GM18517 (cell line): Measurements from ENCODE around the gene CRIP2.

Experiments
- ATAC-seq: cut with Tn5 transposase; IDR thresholded peaks from one replicate; pipeline ENCODE4 v1.9.1; 2021; ENCODE audit warnings: mild to moderate bottlenecking, moderate library complexity; ENCODE audit not compliant: unreplicated experiment

CRIP2 gene

DNA sequence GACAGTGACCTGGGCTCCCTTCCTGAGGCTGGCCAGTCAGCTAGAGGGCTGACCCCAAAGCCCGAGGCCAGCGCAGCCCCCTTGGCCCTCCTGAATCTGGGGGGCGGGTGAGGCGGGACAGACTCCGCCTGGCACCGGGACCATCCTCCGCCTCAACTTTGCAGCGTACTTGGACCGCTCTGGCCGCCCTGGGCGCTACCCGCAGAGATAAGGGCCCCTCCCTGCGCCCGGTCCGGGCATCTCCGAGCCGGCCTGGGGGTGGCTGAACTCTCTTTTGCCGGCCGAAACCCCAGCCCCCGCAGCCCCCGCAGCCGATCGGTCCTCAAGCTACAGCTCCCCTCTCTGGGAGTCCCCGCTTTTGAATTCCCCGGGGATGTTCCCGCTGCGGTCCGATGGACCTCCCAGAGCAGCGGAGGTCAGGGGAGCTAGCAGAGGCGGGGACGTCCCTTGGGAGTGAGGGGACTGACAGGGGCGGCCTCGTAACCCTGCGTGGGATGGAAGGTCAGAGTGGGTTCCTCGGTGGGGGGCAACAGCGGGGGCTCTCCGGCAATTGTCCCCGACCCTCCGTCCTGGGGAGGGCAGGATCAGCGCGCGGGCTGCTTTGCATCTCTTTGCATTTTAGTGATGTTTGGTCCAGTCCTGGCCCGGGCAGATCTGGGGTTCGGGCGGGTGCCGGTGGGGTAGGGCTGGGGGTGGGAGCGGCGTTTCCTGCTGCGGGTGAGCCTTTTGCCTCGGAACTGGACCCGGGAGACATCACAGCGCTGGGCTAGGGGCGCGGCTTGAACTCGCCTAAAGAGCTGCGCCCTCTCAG lies 11.7 kb downstream of the CRIP2 start, which contains the start of gene CRIP1:
Gene CRIP1, plus strand, starts transcription at position 724 of the 811 bp plus-strand sequence. CDS start 374 bp downstream, outside the sequence.
- ATAC-seq: no peak

DNA sequence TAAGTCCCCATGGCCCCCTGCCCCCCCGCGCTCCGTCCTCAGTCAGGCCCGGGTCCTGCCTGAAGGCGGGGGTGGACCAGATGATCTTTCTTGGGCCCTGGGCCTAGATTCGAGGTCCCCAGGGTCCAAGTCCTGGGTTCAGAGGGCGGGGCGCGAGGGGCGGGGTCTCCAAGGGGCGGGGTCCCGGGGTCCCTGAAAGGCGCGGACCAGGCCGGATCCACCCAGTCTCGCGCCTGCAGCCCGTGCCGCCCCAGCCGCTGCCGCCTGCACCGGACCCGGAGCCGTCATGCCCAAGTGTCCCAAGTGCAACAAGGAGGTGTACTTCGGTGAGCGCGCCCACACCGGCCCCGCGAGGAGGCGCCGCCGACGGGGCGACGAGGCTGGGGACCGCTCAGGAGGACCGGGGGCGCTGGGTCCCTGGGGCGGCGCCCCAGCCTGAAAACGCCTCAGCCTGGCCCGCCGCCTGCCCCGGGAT lies 12.4 kb downstream of the CRIP2 start:
- ATAC-seq: no peak

DNA sequence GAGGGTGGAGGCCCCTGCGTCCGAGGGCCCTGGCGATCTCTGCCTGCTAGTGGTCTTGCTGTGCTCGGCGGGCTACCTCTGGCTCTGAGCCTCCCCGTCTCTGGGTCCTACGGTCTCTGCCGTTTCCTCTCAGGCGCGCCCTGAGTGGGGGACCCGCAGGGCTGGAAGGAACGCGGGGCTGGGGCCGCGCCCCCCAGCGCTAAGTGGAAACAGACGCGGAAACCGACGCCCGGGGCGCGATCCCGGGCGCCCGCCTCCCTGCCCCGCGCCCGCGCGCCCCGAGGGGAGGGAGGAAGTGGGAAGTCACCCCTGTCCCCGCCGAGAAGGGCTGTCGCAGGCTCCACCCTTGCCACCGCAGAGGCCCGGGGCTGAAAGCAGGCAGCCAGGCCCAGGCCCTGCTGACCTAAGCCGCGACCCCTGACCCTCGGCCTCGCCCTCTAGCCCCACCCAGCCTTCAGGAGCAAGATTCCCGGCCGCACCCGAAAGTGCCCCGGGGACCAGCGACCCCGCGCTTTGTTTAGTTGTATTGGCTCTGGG lies 12.9 kb downstream of the CRIP2 start:
- ATAC-seq: no peak

DNA sequence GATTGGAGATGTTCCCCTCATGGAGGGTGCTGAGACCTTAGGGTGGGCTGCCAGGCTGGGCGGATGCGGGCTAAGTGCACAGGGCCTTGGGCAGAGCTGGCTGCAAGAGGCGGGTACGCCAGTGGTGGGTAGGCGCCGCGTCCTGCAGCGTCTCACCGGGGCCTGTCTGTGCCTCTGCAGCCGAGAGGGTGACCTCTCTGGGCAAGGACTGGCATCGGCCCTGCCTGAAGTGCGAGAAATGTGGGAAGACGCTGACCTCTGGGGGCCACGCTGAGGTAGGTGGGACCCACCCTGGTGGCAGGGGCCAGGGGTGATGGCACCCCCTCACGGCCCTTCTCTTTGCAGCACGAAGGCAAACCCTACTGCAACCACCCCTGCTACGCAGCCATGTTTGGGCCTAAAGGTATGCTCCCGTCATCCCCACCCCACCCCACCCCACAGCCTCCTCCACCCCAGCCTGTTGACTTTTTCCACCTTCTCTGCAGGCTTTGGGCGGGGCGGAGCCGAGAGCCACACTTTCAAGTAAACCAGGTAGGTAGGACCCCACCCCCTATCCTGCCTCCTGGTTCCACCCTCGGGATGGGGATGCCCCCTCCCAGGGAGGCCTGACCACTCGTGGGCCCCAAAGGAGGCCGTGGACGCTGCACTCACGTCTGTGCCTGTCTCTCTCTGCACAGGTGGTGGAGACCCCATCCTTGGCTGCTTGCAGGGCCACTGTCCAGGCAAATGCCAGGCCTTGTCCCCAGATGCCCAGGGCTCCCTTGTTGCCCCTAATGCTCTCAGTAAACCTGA lies 13.6 kb downstream of the CRIP2 start:
- ATAC-seq: no peak

DNA sequence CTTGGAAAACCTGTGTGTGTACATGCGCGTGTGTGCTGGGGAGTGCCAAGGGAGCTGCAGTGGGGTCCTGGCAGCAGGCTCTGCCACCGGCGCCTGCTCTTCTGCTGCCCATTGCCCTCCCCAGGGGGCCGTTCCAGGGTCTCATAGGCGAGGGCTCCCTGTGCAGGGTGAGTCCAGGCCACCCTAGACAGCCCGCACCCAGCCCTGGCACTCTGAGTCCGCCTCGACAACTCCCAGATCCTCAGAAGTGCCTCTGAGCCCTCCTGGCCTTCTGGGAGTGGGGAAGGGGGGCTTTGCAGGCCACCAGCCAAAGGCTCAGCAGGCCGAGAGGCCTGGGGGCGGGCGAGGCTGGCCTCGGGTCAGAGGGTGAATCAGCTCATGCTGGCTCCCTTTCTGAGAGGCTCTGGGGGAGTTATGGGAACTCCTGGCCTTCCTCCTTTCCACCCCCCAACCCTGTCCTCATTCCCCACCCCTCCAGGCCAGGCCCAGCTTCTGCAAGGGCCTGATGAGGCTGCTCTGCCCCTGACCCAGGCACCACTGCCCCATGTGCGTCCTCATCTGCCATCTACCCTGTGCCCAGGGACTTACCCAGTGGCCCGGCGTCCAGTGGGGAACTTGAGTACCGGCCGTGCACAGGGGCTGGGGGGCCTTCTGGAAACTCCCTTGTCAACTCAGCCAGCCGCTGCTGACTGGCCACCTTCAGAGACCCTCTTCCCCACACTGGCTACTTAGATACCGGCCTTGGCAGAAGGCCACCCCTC lies 14.3 kb downstream of the CRIP2 start:
- no peak for ATAC-seq

GRCh38 chr14:105489542-105490266 lies 15.1 kb downstream of the CRIP2 start:
- ATAC-seq: no peak

- ATAC-seq: no peak
These were observed 15.6 kb downstream of the CRIP2 start for GRCh38 chr14:105490267-105490571.

- peak; percentile 77 for ATAC-seq
These were observed 16.1 kb downstream of the CRIP2 start, which contains the start of gene TEDC1 for GRCh38 chr14:105490572-105491365. Gene TEDC1, plus strand, starts transcription at chr14:105491246. Its CDS starts 130 bp downstream, at chr14:105491376.

GRCh38 chr14:105491366-105491973 lies 16.8 kb downstream of the CRIP2 start:
- ATAC-seq: peak; percentile 6

- no peak for ATAC-seq
These were observed 17.7 kb downstream of the CRIP2 start for GRCh38 chr14:105492031-105492970.

DNA sequence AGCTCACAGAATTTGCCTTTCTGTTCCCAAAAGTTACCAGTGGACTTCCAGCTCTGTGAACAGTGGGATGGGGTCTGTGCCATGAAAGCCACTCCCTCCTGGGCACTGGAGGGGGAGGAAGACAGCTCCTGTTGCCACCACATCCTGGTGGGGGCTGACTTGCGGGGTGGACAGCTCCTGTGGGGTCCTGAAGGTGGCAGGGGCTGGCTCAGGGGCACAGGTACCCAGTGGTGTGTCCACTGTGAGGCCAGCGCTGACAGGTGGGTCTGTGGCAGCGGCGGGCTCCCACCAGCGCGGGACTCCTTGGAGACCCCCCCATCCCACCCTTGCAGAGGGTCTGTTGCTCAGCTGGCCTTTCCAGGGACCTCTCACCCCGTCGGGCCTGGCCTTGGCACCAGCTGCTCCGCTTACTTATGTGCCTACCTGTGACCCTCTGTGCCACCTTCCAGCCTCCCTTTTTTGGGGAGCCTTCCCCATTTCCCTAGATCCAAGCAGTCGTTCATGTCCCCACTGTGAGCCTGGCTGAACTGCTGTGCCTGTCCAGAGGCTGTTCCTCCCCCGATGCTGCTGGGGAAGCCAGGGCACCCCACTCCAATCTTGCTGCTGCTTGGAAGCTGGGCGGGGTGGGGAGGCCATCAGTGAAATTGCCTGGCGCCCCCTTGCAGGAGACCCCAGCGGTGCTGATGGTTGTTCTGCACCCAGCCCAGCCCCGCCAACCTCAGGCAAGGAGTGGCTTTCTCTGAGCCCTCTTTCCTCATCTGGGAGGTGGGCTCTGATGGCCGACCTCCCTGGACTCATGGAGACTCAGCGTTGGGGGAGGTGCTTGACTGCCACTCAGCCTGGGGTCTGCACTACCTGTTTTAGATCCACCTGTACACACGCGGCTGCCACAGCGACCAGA lies 18.6 kb downstream of the CRIP2 start:
- ATAC-seq: no peak

DNA sequence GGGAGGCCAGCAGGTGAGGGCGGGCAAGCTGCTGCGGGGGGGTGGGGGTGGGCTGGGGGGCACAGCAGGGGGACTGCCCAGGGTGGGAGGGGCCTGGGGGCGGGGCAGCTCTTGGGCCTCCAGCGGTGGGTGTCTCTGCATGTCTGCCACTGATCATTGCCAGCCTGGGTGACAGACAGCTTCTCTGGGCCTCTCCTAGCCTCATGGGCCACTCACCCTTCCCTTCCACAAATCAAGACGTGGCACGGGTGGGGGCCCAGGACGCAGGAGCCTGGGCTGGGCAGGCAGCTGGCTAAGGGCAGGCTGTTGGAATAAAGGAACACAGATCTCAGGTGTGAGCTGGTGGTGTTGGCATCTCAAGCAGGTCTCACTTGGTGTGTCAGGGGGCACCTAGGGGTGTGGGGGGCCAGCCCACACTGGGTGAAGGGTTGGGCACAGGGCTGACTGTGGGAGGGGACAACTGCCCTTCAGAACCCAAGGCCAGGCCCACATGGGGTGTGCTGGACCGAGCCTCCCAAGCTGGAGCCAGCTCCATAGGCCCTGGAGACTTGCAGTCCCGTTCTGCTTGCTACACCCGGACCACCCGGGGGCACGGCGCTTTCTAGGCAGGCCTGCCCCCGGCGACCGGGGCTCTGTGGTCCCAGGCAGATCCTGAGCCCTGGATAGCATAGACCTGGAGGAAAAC lies 19.4 kb downstream of the CRIP2 start:
- no peak for ATAC-seq

DNA sequence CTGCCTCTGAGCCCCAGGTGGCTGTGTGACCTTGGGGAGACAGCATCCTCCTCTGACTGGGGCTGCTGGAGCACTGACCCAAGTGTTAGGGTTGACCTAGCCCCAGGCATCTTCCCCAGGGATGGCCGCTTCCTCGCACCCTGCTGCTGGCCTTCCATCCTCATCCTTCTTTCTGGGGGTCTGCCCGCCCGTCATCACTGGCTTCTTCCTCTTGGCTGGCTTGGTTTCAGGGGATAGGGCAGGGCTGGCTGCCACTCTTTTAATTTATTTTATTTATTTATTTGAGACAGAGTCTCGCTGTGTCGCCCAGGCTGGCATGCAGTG lies 19.9 kb downstream of the CRIP2 start:
- no peak for ATAC-seq

GRCh38 chr14:105495101-105495989 lies 20.7 kb downstream of the CRIP2 start:
- ATAC-seq: no peak

GRCh38 chr14:105495990-105496830 lies 21.6 kb downstream of the CRIP2 start:
- ATAC-seq: no peak
